GM18870 (cell line): Measurements from ENCODE around the gene GRIN3B.

Experiments used
- ATAC-seq: cut with Tn5 transposase; IDR thresholded peaks from one replicate; pipeline ENCODE4 v1.9.1; 2021; ENCODE audit warnings: moderate library complexity; ENCODE audit not compliant: unreplicated experiment

Gene GRIN3B

DNA sequence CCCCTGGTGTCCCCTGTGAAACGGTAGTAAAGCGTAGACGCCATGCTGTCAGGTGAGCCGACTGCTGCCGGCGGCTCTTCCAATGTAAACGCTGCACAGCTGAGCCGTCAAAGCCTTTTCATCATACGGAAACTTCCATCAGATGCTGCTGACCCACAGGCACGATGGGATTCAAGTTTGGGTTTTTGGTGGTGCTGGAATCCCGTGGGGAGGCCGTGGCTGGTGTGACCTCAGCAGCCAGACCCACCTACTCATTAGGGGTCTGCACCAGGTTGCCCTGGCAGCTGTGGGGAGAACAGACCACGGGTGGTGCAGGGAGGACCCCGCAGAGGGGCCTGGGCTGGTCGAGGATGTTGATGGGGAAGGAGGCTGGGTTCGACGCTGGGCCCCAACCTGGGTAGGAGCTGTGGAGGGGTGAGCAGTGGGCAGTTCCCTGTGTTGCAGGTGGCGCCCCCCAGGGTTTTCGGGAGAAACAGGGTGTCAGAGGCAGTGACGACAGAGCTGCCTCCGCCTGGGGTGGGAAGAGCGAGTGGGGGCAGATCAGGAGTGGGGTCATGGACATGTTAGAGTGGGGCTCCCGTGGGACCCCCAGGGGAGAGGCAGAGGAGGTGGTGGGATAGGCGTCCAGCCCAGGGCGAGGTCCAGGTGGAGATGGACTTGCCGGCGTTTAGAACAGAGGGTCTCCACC is 6.6 kb downstream of the GRIN3B start:
- no peak for ATAC-seq

DNA sequence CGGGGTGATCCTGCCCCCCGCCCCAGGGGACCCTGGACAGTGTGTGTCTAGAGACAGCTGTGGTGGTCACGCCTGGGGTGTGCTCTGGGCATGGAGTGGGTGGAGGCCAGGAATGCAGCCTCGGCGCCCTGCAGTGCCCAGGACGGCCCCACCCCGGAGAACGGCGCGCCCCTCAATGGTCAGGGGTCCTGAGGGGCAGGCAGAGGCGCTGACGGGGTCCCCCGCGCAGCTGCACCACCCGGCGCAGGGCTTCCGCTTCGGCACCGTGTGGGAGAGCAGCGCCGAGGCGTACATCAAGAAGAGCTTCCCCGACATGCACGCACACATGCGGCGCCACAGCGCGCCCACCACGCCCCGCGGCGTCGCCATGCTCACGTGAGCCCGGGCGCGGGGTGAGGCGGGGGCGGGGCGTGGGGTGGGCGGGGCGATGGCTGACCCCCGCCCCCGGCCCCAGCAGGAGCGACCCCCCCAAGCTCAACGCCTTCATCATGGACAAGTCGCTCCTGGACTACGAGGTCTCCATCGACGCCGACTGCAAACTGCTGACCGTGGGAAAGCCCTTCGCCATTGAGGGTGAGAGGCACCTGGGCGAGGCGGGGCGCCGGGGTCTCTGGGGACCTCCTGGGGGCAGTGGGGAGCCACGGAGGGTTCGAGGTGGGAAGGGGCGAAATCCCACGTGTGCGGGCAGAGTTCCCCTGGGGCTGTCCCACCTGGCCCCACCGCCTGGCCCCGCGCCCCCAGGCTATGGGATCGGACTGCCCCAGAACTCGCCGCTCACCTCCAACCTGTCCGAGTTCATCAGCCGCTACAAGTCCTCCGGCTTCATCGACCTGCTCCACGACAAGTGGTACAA is 7.4 kb downstream of the GRIN3B start:
- ATAC-seq: no peak

- no peak for ATAC-seq
These were observed 8.2 kb downstream of the GRIN3B start for GRCh38 chr19:1008268-1009040.

DNA sequence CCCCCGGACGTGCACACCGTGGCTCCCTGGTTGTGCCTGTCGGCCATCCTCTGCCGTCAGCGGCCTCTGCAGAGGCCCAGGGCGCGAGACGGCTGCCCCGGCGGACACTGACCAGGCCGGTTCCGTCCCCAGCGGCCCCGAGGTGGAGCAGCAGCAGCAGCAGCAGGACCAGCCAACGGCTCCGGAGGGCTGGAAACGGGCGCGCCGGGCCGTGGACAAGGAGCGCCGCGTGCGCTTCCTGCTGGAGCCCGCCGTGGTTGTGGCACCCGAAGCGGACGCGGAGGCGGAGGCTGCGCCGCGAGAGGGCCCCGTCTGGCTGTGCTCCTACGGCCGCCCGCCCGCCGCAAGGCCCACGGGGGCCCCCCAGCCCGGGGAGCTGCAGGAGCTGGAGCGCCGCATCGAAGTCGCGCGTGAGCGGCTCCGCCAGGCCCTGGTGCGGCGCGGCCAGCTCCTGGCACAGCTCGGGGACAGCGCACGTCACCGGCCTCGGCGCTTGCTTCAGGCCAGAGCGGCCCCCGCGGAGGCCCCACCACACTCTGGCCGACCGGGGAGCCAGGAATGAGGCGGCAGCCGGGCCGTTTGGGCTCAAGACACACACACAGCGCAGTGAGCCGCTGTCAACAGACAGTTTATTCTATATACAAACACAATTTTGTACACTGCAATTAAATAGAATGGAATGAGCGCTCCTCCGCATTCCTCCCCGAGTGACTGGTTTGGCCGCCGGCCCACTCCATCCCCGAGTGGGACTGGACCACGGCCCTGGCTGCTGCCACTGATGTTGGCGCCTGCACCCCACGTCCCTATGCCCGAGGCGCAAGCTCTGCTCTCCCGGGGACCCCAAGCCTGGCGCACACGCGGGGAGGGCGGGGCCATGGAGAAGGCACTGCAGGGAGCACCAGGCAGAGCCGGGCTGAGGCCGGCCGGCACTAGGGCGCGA is 9.1 kb downstream of the GRIN3B start:
- ATAC-seq: no peak

GRCh38 chr19:1009981-1010538 is 9.8 kb downstream of the GRIN3B start:
- no peak for ATAC-seq

DNA sequence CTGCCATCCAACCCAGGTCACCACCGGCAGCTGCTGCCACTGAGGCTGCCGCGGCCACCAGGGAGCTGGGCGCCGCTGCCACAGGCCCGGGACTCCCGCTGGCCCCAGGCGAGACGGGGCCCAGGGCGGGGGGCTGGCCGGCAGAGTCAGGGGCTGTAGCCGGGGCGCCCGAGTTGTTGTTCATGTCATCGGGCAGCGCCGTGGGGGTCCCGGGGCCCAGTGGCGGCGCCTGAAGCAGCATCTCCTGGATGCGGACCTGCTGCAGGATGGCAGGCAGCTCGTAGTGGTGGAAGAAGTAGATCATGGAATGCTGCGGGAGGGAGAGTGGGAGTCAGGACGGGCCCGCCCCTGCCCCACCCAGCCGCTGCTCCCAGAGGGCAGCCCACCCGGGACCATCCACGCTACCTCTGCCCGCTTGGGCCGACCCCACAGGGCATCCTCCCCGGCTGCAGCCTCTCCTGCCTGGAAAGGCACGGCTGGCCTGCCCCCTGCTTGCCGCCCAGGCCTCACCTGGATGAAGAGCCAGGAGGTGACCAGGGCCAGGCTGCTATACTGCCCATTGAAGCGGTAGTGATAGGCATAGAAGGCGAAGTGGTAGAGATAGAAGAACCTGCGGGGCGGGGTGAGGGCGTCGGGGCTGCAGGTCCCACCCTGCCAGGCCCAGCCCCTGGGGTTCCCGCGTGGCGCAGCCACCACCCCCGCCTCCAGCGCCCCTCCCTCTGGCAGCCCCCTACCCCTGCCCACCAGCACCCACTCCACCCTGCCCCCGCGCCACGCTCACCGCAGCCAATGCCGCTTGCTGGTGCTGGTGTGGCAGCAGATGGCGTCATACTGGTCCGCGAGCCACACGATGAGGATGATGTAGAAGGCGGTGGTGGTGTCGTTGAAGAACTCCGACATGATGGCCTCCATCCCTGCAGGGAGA is 10.6 kb downstream of the GRIN3B start:
- no peak for ATAC-seq

GRCh38 chr19:1011831-1012333 is 11.7 kb downstream of the GRIN3B start:
- ATAC-seq: no peak

- no peak for ATAC-seq
These were observed 12.1 kb downstream of the GRIN3B start for GRCh38 chr19:1012334-1012733.

- no peak for ATAC-seq
These were observed 13.0 kb downstream of the GRIN3B start for GRCh38 chr19:1013218-1013617.

GRCh38 chr19:1014161-1015060 is 14.2 kb downstream of the GRIN3B start:
- no peak for ATAC-seq

DNA sequence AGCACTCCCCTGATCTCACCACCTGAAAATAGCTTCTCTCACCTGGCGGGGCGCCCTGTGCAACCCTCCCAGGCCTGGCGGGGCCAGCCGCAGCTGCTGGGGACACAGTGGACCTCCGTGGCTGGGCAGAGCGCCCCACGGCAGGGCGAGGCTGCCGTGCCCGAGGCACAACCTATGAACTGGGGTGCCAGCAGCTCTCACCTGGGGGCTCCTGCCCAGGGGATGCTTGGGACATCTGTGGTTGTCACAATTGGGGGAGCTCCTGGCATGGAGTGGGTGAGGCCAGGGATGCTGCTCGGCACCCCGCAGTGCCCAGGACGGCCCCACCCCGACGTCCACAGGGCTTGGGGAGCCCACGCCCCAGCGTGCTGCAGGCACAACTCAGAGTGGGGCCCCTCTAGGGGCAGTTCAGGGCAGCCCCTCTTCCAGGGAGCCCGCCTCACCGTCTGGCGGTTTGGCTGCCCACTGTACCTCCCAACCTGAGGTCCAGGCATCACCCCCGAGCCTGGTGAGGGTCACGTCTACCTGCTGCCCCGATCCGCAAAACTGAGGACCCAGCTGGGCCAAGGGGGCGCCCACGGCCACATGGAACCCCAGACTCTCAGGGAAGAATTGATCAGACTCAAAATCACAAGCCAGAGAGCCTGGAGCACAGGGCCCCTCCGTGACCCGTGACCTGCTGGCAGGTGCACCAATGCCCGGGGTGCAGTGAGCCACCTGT is 15.0 kb downstream of the GRIN3B start:
- no peak for ATAC-seq

- no peak for ATAC-seq
These were observed 15.8 kb downstream of the GRIN3B start for GRCh38 chr19:1015782-1016646.

- no peak for ATAC-seq
These were observed 16.5 kb downstream of the GRIN3B start for GRCh38 chr19:1016647-1017114.

- ATAC-seq: no peak
These were observed 17.1 kb downstream of the GRIN3B start for GRCh38 chr19:1017115-1017905.

DNA sequence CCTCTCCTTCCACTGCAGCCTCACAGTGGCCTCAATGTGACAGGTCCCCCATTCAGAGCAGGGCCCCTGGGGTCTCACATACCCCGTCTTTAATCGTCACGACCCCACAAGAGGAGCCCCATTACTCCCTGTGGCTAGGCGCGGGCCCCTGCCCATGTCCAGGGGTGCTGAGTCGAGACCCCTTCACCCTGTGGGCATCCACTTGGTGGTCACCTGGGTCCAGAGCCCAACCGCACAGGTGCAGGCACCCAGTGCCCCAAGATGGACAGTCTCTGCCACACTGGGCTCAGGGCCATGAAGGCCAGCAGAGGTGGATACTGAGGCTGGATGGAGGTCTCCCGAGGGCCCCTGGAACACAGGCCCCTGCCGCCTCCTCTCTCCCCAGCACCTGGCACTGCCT is 17.7 kb downstream of the GRIN3B start:
- ATAC-seq: no peak
